ENCODE results near the gene DISC1.

Gene DISC1

GRCh38 chr1:231921646-231922345 is 295.2 kb downstream of the DISC1 start:
- no peak overlapping the region for H3K4me3 ChIP-seq (ENCODE audit: low read depth, low read length)

- H3K4me3 ChIP-seq (ENCODE audit: low read depth, low read length) = no peak overlapping the region
Measured at GRCh38 chr1:231923491-231924041, 297.0 kb downstream of the DISC1 start.

GRCh38 chr1:231924180-231924579 is 297.6 kb downstream of the DISC1 start:
- H3K4me3 ChIP-seq (ENCODE audit: low read depth, low read length) = no peak overlapping the region

- H3K4me3 ChIP-seq (ENCODE audit: low read depth, low read length) = no peak overlapping the region
Measured at GRCh38 chr1:231925864-231926263, 299.3 kb downstream of the DISC1 start.

- H3K4me3 ChIP-seq (ENCODE audit: low read depth, low read length) = no peak overlapping the region
Measured at GRCh38 chr1:231926340-231926739, 299.8 kb downstream of the DISC1 start.

- no peak overlapping the region for H3K4me3 ChIP-seq (ENCODE audit: low read depth, low read length)
Measured at GRCh38 chr1:231926933-231927332, 300.3 kb downstream of the DISC1 start.

GRCh38 chr1:231927431-231927830 is 300.8 kb downstream of the DISC1 start:
- H3K4me3 ChIP-seq (ENCODE audit: low read depth, low read length) = no peak overlapping the region

- no peak overlapping the region for H3K4me3 ChIP-seq (ENCODE audit: low read depth, low read length)
Measured at GRCh38 chr1:231929311-231929710, 302.7 kb downstream of the DISC1 start.

- H3K4me3 ChIP-seq (ENCODE audit: low read depth, low read length) = no peak overlapping the region
Measured at GRCh38 chr1:231930257-231930947, 303.8 kb downstream of the DISC1 start.

GRCh38 chr1:231931146-231931545 is 304.6 kb downstream of the DISC1 start:
- no peak overlapping the region for H3K4me3 ChIP-seq (ENCODE audit: low read depth, low read length)

GRCh38 chr1:231931846-231932454 is 305.4 kb downstream of the DISC1 start:
- no peak overlapping the region for H3K4me3 ChIP-seq (ENCODE audit: low read depth, low read length)

- no peak overlapping the region for H3K4me3 ChIP-seq (ENCODE audit: low read depth, low read length)
Measured at GRCh38 chr1:231933711-231934626, 307.4 kb downstream of the DISC1 start.

- H3K4me3 ChIP-seq (ENCODE audit: low read depth, low read length) = no peak overlapping the region
Measured at GRCh38 chr1:231934797-231935196, 308.2 kb downstream of the DISC1 start.

GRCh38 chr1:231935856-231936255 is 309.3 kb downstream of the DISC1 start:
- no peak overlapping the region for H3K4me3 ChIP-seq (ENCODE audit: low read depth, low read length)

- H3K4me3 ChIP-seq (ENCODE audit: low read depth, low read length) = no peak overlapping the region
Measured at GRCh38 chr1:231936983-231937775, 310.6 kb downstream of the DISC1 start.

GRCh38 chr1:231938211-231938610 is 311.6 kb downstream of the DISC1 start:
- H3K4me3 ChIP-seq (ENCODE audit: low read depth, low read length) = no peak overlapping the region

GRCh38 chr1:231938711-231939110 is 312.1 kb downstream of the DISC1 start:
- no peak overlapping the region for H3K4me3 ChIP-seq (ENCODE audit: low read depth, low read length)

- no peak overlapping the region for H3K4me3 ChIP-seq (ENCODE audit: low read depth, low read length)
Measured at GRCh38 chr1:231939118-231939517, 312.5 kb downstream of the DISC1 start.

GRCh38 chr1:231940116-231940515 is 313.5 kb downstream of the DISC1 start:
- H3K4me3 ChIP-seq (ENCODE audit: low read depth, low read length) = no peak overlapping the region

- no peak overlapping the region for H3K4me3 ChIP-seq (ENCODE audit: low read depth, low read length)
Measured at GRCh38 chr1:231940701-231941100, 314.1 kb downstream of the DISC1 start.

Measured in iPS-11a (cell line).